H1 (cell line): ENCODE results near the gene PALM. TPM values are rescaled to one million over a fixed set of nuclear protein-coding genes. Genes with fewer than 3 reads are reported as not detected.

Experiments
- CTCF ChIA-PET: fragments of 300-600 bp; sonication (Branson Sonifier 250); formaldehyde crosslinking; loops from one replicate; lab custom pipeline; 2021; ENCODE audit not compliant: partially characterized antibody; lab: Charles Lee
- POLR2A ChIA-PET: fragments of 300-600 bp; sonication (Branson Sonifier 250); formaldehyde crosslinking; loops from one replicate; lab custom pipeline; 2021; ENCODE audit warnings: inconsistent platforms; ENCODE audit not compliant: partially characterized antibody; lab: Charles Lee
- DNase-seq, 2 experiments: peaks; one replicate each; pipeline versions ENCODE4 v3.0.0 to v3.0.0-alpha.2; 2010 to 2022; ENCODE audit warnings: low spot score in 2 of 2, low read depth in 1 of 2, mixed read lengths in 1 of 2
- FAIRE-seq: peaks from 2 replicates; lab custom pipeline; 2011; peaks lifted over from hg19 to GRCh38; lab: Jason Lieb, UNC
- H2AFZ ChIP-seq: 2 replicates; pipeline ENCODE4 v1.8.1; 2012; ENCODE audit warnings: low read length, inconsistent platforms
- H2AK5ac ChIP-seq: 2 replicates; pipeline ENCODE4 v1.6.1; 2013; ENCODE audit warnings: low read depth, low read length
- H2BK120ac ChIP-seq: replicated peaks from 2 replicates; pipeline ENCODE3; 2013; ENCODE audit warnings: low read depth, low read length, inconsistent platforms
- H2BK12ac ChIP-seq: 2 replicates; pipeline ENCODE4 v1.6.1; 2013; ENCODE audit warnings: low read depth, low read length
- H2BK15ac ChIP-seq: 2 replicates; pipeline ENCODE4 v1.6.1; 2013; ENCODE audit warnings: low read length
- H2BK20ac ChIP-seq: 2 replicates; pipeline ENCODE4 v1.6.1; 2013; ENCODE audit warnings: low read length
- H2BK5ac ChIP-seq: 2 replicates; pipeline ENCODE4 v1.6.1; 2013; ENCODE audit warnings: low read depth, low read length
- H3K14ac ChIP-seq: 2 replicates; pipeline ENCODE4 v1.6.1; 2013; ENCODE audit warnings: inconsistent platforms; ENCODE audit not compliant: insufficient read length
- H3K18ac ChIP-seq: 2 replicates; pipeline ENCODE4 v1.6.1; 2013; ENCODE audit warnings: low read length; ENCODE audit errors: extremely low read depth
- H3K23ac ChIP-seq: 2 replicates; pipeline ENCODE4 v1.6.1; 2013; ENCODE audit warnings: inconsistent platforms; ENCODE audit not compliant: insufficient read length
- H3K23me2 ChIP-seq: 2 replicates; pipeline ENCODE4 v1.6.1; 2013; ENCODE audit warnings: low read depth, low read length
- H3K27ac ChIP-seq: 2 replicates; pipeline ENCODE4 v1.6.1; 2011; ENCODE audit warnings: low read depth, low read length, inconsistent platforms
- H3K27me3 ChIP-seq, 4 experiments: replicated peaks in 1 of 4; 1 replicate in 1 of 4; 2 replicates in 3 of 4; pipeline versions ENCODE4 v1.6.1 to v1.8.1; 2011 to 2013; ENCODE audit warnings: low read length in 3 of 4, mild to moderate bottlenecking in 3 of 4, inconsistent platforms in 2 of 4, mixed read lengths in 2 of 4, moderate library complexity in 1 of 4; ENCODE audit not compliant: control insufficient read depth in 3 of 4, insufficient read depth in 3 of 4; ENCODE audit errors: extremely low read depth in 1 of 4
- H3K36me3 ChIP-seq, 4 experiments: 2 replicates each; pipeline versions ENCODE4 v1.6.1 to v1.8.1; 2011 to 2013; ENCODE audit warnings: mild to moderate bottlenecking in 4 of 4, low read length in 3 of 4, moderate library complexity in 2 of 4, control low read depth in 1 of 4, inconsistent platforms in 1 of 4; ENCODE audit not compliant: insufficient read depth in 4 of 4, control insufficient read depth in 2 of 4
- H3K4ac ChIP-seq: replicated peaks from 2 replicates; pipeline ENCODE3; 2013; ENCODE audit warnings: low read length, low read depth, mixed read lengths, inconsistent platforms; ENCODE audit not compliant: insufficient read length
- H3K4me1 ChIP-seq, 4 experiments: replicated peaks in 1 of 4; 1 replicate in 1 of 4; 2 replicates in 3 of 4; pipeline versions ENCODE4 v1.6.1 to v1.8.1; 2011 to 2013; ENCODE audit warnings: low read length in 3 of 4, inconsistent platforms in 2 of 4, mixed read lengths in 1 of 4; ENCODE audit not compliant: insufficient read depth in 4 of 4, control insufficient read depth in 3 of 4
- H3K4me2 ChIP-seq, 2 experiments: 2 replicates each; pipeline versions ENCODE4 v1.6.1 to v1.8.1; 2011 to 2013; ENCODE audit warnings: low read depth in 2 of 2, low read length in 2 of 2, control low read depth in 1 of 2, inconsistent platforms in 1 of 2, mild to moderate bottlenecking in 1 of 2; ENCODE audit not compliant: insufficient read depth in 1 of 2
- H3K4me3 ChIP-seq, 4 experiments: fragments of 200-600, 300-600 bp in 1 of 4; sonication (generic), shearing (Covaris generic), sonication (Bioruptor Twin) in 1 of 4; 2 replicates each; pipeline versions ENCODE4 v1.5.1 to v1.8.1; 2011 to 2016; ENCODE audit warnings: low read length in 4 of 4, low read depth in 3 of 4, control low read depth in 2 of 4, inconsistent platforms in 2 of 4, mild to moderate bottlenecking in 2 of 4, mixed read lengths in 1 of 4, moderate library complexity in 1 of 4; ENCODE audit not compliant: insufficient read depth in 2 of 4; ENCODE audit errors: extremely low read depth in 1 of 4
- H3K56ac ChIP-seq: replicated peaks from 2 replicates; pipeline ENCODE3; 2013; ENCODE audit warnings: low read depth, mild to moderate bottlenecking, mixed read lengths, low read length, inconsistent platforms; ENCODE audit not compliant: insufficient read length
- H3K79me1 ChIP-seq: 2 replicates; pipeline ENCODE4 v1.6.1; 2013; ENCODE audit warnings: low read depth, low read length, control low read depth
- H3K79me2 ChIP-seq, 2 experiments: 2 replicates each; pipeline versions ENCODE4 v1.6.1 to v1.8.1; 2012 to 2013; ENCODE audit warnings: low read length in 2 of 2, mild to moderate bottlenecking in 2 of 2, inconsistent platforms in 1 of 2; ENCODE audit not compliant: insufficient read depth in 2 of 2, control insufficient read depth in 1 of 2
- H3K9ac ChIP-seq, 4 experiments: replicated peaks in 1 of 4; 1 replicate in 1 of 4; 2 replicates in 3 of 4; pipeline versions ENCODE4 v1.6.1 to v1.8.1; 2011 to 2013; ENCODE audit warnings: low read depth in 3 of 4, low read length in 3 of 4, control low read depth in 2 of 4, mild to moderate bottlenecking in 2 of 4, moderate library complexity in 2 of 4, inconsistent platforms in 1 of 4; ENCODE audit errors: extremely low read depth in 1 of 4
- H3K9me3 ChIP-seq, 2 experiments: 2 replicates each; pipeline versions ENCODE4 v1.6.1 to v1.8.1; 2012 to 2013; ENCODE audit warnings: mild to moderate bottlenecking in 2 of 2, moderate library complexity in 2 of 2, control low read depth in 1 of 2, inconsistent platforms in 1 of 2, low read depth in 1 of 2, low read length in 1 of 2, mixed read lengths in 1 of 2; ENCODE audit not compliant: insufficient read depth in 2 of 2
- H4K20me1 ChIP-seq, 2 experiments: replicated peaks in 1 of 2; 2 replicates each; pipeline versions ENCODE3 to v1.8.1; 2011 to 2013; ENCODE audit warnings: inconsistent platforms in 2 of 2, low read length in 2 of 2, mild to moderate bottlenecking in 1 of 2; ENCODE audit not compliant: insufficient read depth in 2 of 2, control insufficient read depth in 1 of 2
- H4K5ac ChIP-seq: 2 replicates; pipeline ENCODE4 v1.6.1; 2013; ENCODE audit warnings: low read length, low read depth, mixed read lengths, inconsistent platforms; ENCODE audit not compliant: insufficient read length
- H4K8ac ChIP-seq: 2 replicates; pipeline ENCODE4 v1.8.0; 2013; ENCODE audit warnings: mild to moderate bottlenecking, moderate library complexity, low read length, inconsistent platforms; ENCODE audit not compliant: insufficient read depth; ENCODE audit errors: extremely low read depth
- H4K91ac ChIP-seq: replicated peaks from 2 replicates; pipeline ENCODE3; 2013; ENCODE audit warnings: low read length, mixed read lengths, inconsistent platforms; ENCODE audit not compliant: insufficient read length
- CHD1 ChIP-seq: IDR thresholded peaks from 2 replicates; pipeline ENCODE4 v1.6.1; 2012; ENCODE audit warnings: low read depth, low read length, improper control_type of control experiment
- CHD2 ChIP-seq: IDR thresholded peaks from 2 replicates; pipeline ENCODE4 v1.6.1; 2012; ENCODE audit warnings: low read length, improper control_type of control experiment
- E2F6 ChIP-seq: IDR thresholded peaks from 2 replicates; pipeline ENCODE4 v1.6.1; 2012; ENCODE audit warnings: inconsistent platforms
- HDAC6 ChIP-seq: IDR thresholded peaks from one replicate; pipeline ENCODE4 v1.7.1; 2012; ENCODE audit warnings: low read depth, mild to moderate bottlenecking, inconsistent platforms, low read length, moderate library complexity
- POLR2AphosphoS5 ChIP-seq: IDR thresholded peaks from 2 replicates; pipeline ENCODE4 v1.6.1; 2011; ENCODE audit warnings: low read depth, low read length
- RAD21 ChIP-seq, 2 experiments: IDR thresholded peaks in 1 of 2; conservative IDR thresholded peaks in 1 of 2; 2 replicates each; pipeline ENCODE4 v1.6.1; 2011; ENCODE audit warnings: low read depth in 2 of 2, low read length in 2 of 2, improper control_type of control experiment in 1 of 2, inconsistent platforms in 1 of 2, mild to moderate bottlenecking in 1 of 2, moderate library complexity in 1 of 2
- RXRA ChIP-seq: IDR thresholded peaks from 2 replicates; pipeline ENCODE4 v1.6.1; 2011; ENCODE audit warnings: low read depth, mild to moderate bottlenecking, low read length, moderate library complexity; ENCODE audit not compliant: insufficient read depth
- SIN3A ChIP-seq, 2 experiments: IDR thresholded peaks in 1 of 2; conservative IDR thresholded peaks in 1 of 2; 2 replicates each; pipeline ENCODE4 v1.6.1; 2011 to 2012; ENCODE audit warnings: low read length in 2 of 2, improper control_type of control experiment in 1 of 2, low read depth in 1 of 2, mild to moderate bottlenecking in 1 of 2
- ZNF274 ChIP-seq: IDR thresholded peaks from 2 replicates; pipeline ENCODE4 v1.7.0; 2012; ENCODE audit warnings: low read length, borderline replicate concordance; ENCODE audit errors: extremely low read depth
- WGBS, 2 experiments: shearing (Covaris generic) in 1 of 2; methylation state at CpG; one replicate each; pipeline versions ENCODE4 v1.1.6 to v1.1.7; 2013 to 2015; ENCODE audit warnings: low lambda C conversion rate in 2 of 2, mixed read lengths in 2 of 2, inconsistent platforms in 1 of 2, low coverage in 1 of 2, missing lambda C conversion rate in 1 of 2; ENCODE audit not compliant: insufficient replicate concordance in 2 of 2, insufficient coverage in 1 of 2, insufficient read length in 1 of 2; ENCODE audit errors: extremely low coverage in 1 of 2, missing lambda C conversion rate in 1 of 2; 5-methylcytosine and 5-hydroxymethylcytosine counted together
- polyA plus RNA-seq, 7 experiments: library from polyadenylated mRNA; depleted of rRNA in 3 of 7; stranded (reverse) in 5 of 7; unstranded in 2 of 7; fragments of >200 nt in 5 of 7; fragments of 200-250 nt in 2 of 7; gene quantifications; 1 replicate in 5 of 7; 2 replicates in 1 of 7; 4 replicates in 1 of 7; pipeline versions ENCODE4 v1.2.1 to v1.2.3, GENCODE V29; 2011 to 2013; ENCODE audit warnings: missing spikeins in 2 of 7, mixed read lengths in 2 of 7
- total RNA-seq: library from RNA; stranded (reverse); fragmentation: NEBNext Ultra II Directional; extraction: Animal tissue kit (Norgen Biotek cat#: 25700); gene quantifications from 2 replicates; pipeline ENCODE4 v1.2.1, GENCODE V29; 2021

The PALM gene
- total and polyA plus RNA-seq, 2 of the 8 experiments (the other 6 are each of a cell fraction or from before 2014, with no cell fraction given), result 5.7 to 16.5 TPM

GRCh38 chr19:661427-662196 is 47.1 kb upstream of the PALM start:
- no peak overlapping the region; the same call in 1 of the 2 replicates for H2BK5ac ChIP-seq
- no peak overlapping the region; the same call in 1 of the 2 replicates for H3K18ac ChIP-seq
- CTCF ChIA-PET, result interaction anchor here (1.2 kb wide), 1 partner anchor 9 kb away, joined by 4 read pairs; no protein-coding TSS in a partner anchor
- no peak overlapping the region for H4K91ac ChIP-seq
- H3K4me3 ChIP-seq, result peak overlapping the region; percentile 76 to 99 (median 78)
- H3K79me1 ChIP-seq, result peaks cover 5% of the 10 kb centered on the region
- no peak overlapping the region for H2BK20ac ChIP-seq
- peaks cover 0 to 6% (median 2%) of the 10 kb centered on the region in 4 experiments; a peak in 1 of 7 replicates for H3K27me3 ChIP-seq
- no peak overlapping the region for H3K27ac ChIP-seq
- no peak overlapping the region for H3K14ac ChIP-seq
- no peak overlapping the region for H2AK5ac ChIP-seq
- H4K20me1 ChIP-seq, result peaks cover 38 to 43% of the 10 kb centered on the region in 2 experiments
- no peak for DNase-seq
- peaks cover 0 to 14% (median 6%) of the 10 kb centered on the region in 4 experiments; a peak in 5 of 7 replicates for H3K4me1 ChIP-seq
- H4K8ac ChIP-seq, result no peak overlapping the region
- peaks cover 49 to 63% of the 10 kb centered on the region in 2 experiments for H3K79me2 ChIP-seq
- no peak for TF ChIP-seq POLR2AphosphoS5
- TF ChIP-seq ZNF274, result no peak
- TF ChIP-seq CHD2, result no peak
- no peak for TF ChIP-seq HDAC6
- TF ChIP-seq RAD21 (IDR thresholded peaks at IDR 0.05 in 1 of 2, conservative IDR thresholded peaks at IDR 0.05 in 1 of 2; ENCODE audit: low read depth in 2 of 2, low read length in 2 of 2), result no peak
- no peak for TF ChIP-seq SIN3A (conservative IDR thresholded peaks at IDR 0.05 in 1 of 2, IDR thresholded peaks at IDR 0.05 in 1 of 2; ENCODE audit: low read depth in 1 of 2, low read length in 2 of 2)
- TF ChIP-seq RXRA, result no peak
- TF ChIP-seq E2F6, result no peak
- TF ChIP-seq CHD1, result no peak
- TF ChIP-seq, all 59 proteins: peak for 0
- Histone ChIP-seq H4K5ac (no peak overlapping the region), H3K4ac (no peak overlapping the region), H3K9ac (peak overlapping the region in 3 of 4 experiments; percentile 59 to 85 (median 75); a peak in 5 of 7 replicates), H3K23ac (no peak overlapping the region), H3K36me3 (peaks cover 0 to 6% (median 0%) of the 10 kb centered on the region in 4 experiments; a peak in 1 of 8 replicates), H3K4me2 (peak overlapping the region; percentile 80 to 93), H3K9me3 (peaks cover 5 to 6% of the 10 kb centered on the region in 2 experiments; a peak in 2 of 4 replicates), H2BK120ac (no peak overlapping the region), H2AFZ (no peak overlapping the region), H3K56ac (no peak overlapping the region), H3K23me2 (peaks cover 3% of the 10 kb centered on the region; the same call in 1 of the 2 replicates), H2BK15ac (no peak overlapping the region), H2BK12ac (no peak overlapping the region)
- POLR2A ChIA-PET, result interaction anchor here (0.8 to 1.1 kb wide), 2 partner anchors 11 to 39 kb away, joined by 3 read pairs; no protein-coding TSS in a partner anchor
- 61% methylated on average over 30 of the region's 31 CpGs; no CpG with 5 or more reads in 1 of the 2 experiments for WGBS, 2 experiments
- FAIRE-seq, result no peak
